Esophagus muscularis mucosa (tissue), 4 donors: ENCODE data around the gene NNAT. TPM values are rescaled to one million over a fixed set of nuclear protein-coding genes. Genes with fewer than 3 reads are reported as not detected.

Experiments used
- DNase-seq: peaks from one replicate; pipeline ENCODE4 v3.0.0-alpha.2; 2017; ENCODE audit errors: extremely low spot score
- H3K27ac ChIP-seq, 4 donors: fragments of 200-600 bp; sonication (generic); replicated peaks in 1 of 4; 1 replicate in 3 of 4; 2 replicates in 1 of 4; pipeline ENCODE4 v1.5.1; 2016 to 2019; ENCODE audit warnings: mild to moderate bottlenecking in 1 of 4
- H3K27me3 ChIP-seq, 4 donors: fragments of 200-600 bp; sonication (generic); one replicate each; pipeline versions ENCODE4 v1.5.1 to v1.6.0; 2016 to 2019
- H3K36me3 ChIP-seq, 4 donors: fragments of 200-600 bp; sonication (generic); one replicate each; pipeline ENCODE4 v1.5.1; 2016 to 2019
- H3K4me1 ChIP-seq, 4 donors: fragments of 200-600 bp; sonication (generic); one replicate each; pipeline ENCODE4 v1.5.1; 2016 to 2019
- H3K4me3 ChIP-seq, 4 donors: fragments of 200-600 bp; sonication (generic); 1 replicate in 2 of 4; 2 replicates in 2 of 4; pipeline ENCODE4 v1.5.1; 2016 to 2019; ENCODE audit warnings: mild to moderate bottlenecking in 4 of 4, moderate library complexity in 1 of 4
- H3K9me3 ChIP-seq, 4 donors: fragments of 200-600 bp; sonication (generic); 1 replicate in 3 of 4; 2 replicates in 1 of 4; pipeline ENCODE4 v1.5.1; 2016 to 2019
- EP300 ChIP-seq: sonication (generic); formaldehyde crosslinking; IDR thresholded peaks from one replicate; pipeline ENCODE4 v1.6.1; 2017; ENCODE audit warnings: antibody characterized with exemption
- POLR2A ChIP-seq: fragments of 450-650 bp; IDR thresholded peaks from one replicate; pipeline ENCODE4 v1.6.1; 2017; ENCODE audit warnings: antibody characterized with exemption, moderate library complexity, mild to moderate bottlenecking, low read depth
- POLR2AphosphoS5 ChIP-seq, 2 donors: sonication (generic); formaldehyde crosslinking; IDR thresholded peaks; one replicate each; pipeline ENCODE4 v1.6.1; 2017; ENCODE audit warnings: antibody characterized with exemption in 2 of 2
- WGBS: methylation state at CpG from one replicate; pipeline ENCODE4 v1.1.5; 2018; 5-methylcytosine and 5-hydroxymethylcytosine counted together
- intact Hi-C: fragments of 100-400 bp; cut with DNase I; formaldehyde crosslinking; loops from one replicate; pipeline ENCODE4 v1.15.1; 2023
- total RNA-seq, 4 donors: library from RNA; depleted of rRNA; stranded (reverse); fragments of >200 nt; gene quantifications; one replicate each; pipeline versions ENCODE4 v1.1.0 to v1.2.1, GENCODE V29; 2016
- TF ChIP-seq, protein P1 (sequence below), 3 experiments: fragments of 200-600 bp in 2 of 3; fragments of 450-650 bp in 1 of 3; sonication (generic) in 2 of 3; IDR thresholded peaks; one replicate each; pipeline ENCODE4 v1.5.1; 2017 to 2019; ENCODE audit warnings: antibody characterized with exemption in 3 of 3, mild to moderate bottlenecking in 2 of 3, moderate library complexity in 1 of 3

The NNAT gene
- total RNA-seq, 4 donors from 2014 or later: 2.6 to 14.1 (median 9.1) TPM

DNA sequence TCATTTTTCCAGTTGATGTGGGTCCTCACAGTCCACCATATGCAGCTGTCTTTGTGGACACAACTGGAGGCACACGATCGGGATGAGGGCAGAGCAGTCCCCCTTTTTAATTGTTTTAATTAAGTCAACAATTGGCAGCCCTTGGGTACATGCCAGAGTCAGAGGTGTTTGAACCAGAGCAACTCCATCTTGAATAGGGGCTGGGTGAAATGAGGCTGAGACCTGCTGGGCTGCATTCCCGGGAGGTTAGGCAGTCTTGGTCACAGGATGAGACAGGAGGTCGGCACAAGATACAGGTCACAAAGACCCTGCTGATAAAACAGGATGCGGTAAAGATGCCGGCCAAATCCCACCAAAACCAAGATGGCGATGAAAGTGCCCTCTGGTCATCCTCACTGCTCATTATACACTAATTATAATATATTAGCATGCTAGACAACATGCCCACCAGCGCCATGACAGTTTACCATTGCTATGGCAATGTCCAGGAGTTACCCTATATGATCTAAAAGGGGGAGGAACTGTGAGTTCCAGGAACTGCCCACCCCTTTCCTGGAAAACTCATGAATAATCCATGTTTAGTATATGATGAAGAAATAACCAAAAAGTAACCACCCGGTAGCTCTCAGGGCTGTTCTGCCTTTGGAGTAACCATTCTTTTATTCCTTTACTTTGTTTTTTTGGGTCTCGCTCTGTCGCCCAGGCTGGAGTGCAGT is 38.4 kb downstream of the NNAT start:
- Histone ChIP-seq H3K9me3 (no peaks in the 10 kb centered on the region), H3K4me3 (no peak overlapping the region), H3K27me3 (peaks cover 0 to 34% (median 2%) of the 10 kb centered on the region in 4 donors), H3K36me3 (no peaks in the 10 kb centered on the region), H3K27ac (no peak overlapping the region), H3K4me1 (peaks cover 0 to 5% (median 5%) of the 10 kb centered on the region in 4 donors)
- WGBS: 91% methylated on average over 11 of the region's 11 CpGs
- intact Hi-C loops: loop anchor here (5.0 kb wide), 1 partner anchor 433 kb away; no protein-coding TSS in a partner anchor
- TF ChIP-seq EP300 (no peak), POLR2AphosphoS5 (IDR thresholded peaks at IDR 0.05) (no peak), POLR2A (no peak)
- TF ChIP-seq, protein P1, sequence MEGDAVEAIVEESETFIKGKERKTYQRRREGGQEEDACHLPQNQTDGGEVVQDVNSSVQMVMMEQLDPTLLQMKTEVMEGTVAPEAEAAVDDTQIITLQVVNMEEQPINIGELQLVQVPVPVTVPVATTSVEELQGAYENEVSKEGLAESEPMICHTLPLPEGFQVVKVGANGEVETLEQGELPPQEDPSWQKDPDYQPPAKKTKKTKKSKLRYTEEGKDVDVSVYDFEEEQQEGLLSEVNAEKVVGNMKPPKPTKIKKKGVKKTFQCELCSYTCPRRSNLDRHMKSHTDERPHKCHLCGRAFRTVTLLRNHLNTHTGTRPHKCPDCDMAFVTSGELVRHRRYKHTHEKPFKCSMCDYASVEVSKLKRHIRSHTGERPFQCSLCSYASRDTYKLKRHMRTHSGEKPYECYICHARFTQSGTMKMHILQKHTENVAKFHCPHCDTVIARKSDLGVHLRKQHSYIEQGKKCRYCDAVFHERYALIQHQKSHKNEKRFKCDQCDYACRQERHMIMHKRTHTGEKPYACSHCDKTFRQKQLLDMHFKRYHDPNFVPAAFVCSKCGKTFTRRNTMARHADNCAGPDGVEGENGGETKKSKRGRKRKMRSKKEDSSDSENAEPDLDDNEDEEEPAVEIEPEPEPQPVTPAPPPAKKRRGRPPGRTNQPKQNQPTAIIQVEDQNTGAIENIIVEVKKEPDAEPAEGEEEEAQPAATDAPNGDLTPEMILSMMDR (IDR thresholded peaks at IDR 0.05): no peak
- no peak for DNase-seq

DNA sequence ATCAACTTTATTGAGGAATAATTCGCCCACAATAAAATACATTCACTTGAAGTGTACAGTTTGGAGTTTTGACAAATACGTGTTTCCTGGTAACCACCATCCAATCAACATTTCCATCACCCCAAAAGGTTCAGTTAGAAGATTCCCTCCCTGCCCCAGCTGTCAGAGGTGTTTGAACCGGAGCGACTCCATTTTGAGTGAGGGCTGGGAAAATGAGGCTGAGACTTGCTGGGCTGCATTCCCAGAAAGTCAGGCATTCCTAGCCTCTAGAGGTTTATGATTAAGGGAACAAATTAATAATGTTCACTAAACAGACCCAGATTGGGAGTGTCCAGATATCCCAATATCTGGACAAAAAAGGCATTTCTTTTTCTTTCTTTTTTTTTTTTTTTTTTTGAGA is 39.6 kb downstream of the NNAT start:
- DNase-seq: no peak
- Histone ChIP-seq H3K36me3 (no peaks in the 10 kb centered on the region), H3K27me3 (peaks cover 0 to 45% (median 5%) of the 10 kb centered on the region in 4 donors), H3K27ac (no peak overlapping the region), H3K4me1 (peaks cover 0 to 8% (median 8%) of the 10 kb centered on the region in 4 donors), H3K4me3 (no peak overlapping the region), H3K9me3 (no peaks in the 10 kb centered on the region)
- 67% methylated on average over 4 of the region's 4 CpGs for WGBS
- intact Hi-C loops: loop anchor here (5.0 kb wide), 1 partner anchor 432 kb away; no protein-coding TSS in a partner anchor
- TF ChIP-seq, protein P1 (IDR thresholded peaks at IDR 0.05): no peak
- TF ChIP-seq EP300: no peak

DNA sequence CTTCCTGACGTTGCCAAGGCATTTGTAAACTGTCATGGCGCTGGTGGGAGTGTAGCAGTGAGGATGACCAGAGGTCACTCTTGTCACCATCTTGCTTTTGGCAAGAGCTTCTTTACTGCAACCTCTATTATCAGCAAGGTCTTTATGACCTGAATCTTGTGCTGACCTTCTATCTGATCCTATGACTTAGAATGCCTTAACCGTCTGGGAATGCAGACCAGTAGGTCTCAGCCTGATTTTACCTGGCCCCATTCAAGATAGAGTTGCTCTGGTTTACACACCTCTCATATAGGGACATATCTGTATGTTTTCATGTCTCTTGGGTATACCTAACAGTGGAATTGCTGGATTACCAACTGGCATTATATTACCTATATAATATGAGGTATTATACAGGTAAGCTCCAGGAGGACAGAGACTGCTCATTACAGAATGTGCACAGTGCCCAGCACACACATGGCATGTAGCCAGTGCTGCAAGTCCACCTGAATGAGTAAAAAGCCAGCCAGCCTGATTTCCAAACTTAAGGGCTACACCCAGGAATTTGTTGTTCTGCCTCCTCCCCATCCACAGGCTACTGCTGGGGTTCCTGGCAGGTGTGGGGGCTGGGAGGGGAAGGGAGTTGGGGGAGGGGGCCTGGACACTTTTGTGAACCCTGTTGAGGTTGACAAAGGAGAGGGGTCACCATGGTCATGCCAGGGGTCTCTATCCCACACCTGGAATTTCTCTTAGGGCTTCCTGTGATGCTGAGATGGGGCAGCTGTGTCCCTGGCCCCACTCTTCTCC is 41.8 kb downstream of the NNAT start:
- Histone ChIP-seq H3K9me3 (no peaks in the 10 kb centered on the region), H3K36me3 (no peaks in the 10 kb centered on the region), H3K27ac (no peak overlapping the region), H3K4me1 (peaks cover 0 to 15% (median 13%) of the 10 kb centered on the region in 4 donors), H3K4me3 (no peak overlapping the region), H3K27me3 (peaks cover 0 to 54% (median 9%) of the 10 kb centered on the region in 4 donors)
- 69% methylated on average over 3 of the region's 3 CpGs for WGBS
- DNase-seq: peak; percentile 37
- intact Hi-C loops: loop anchor here (5.0 kb wide), 1 partner anchor 429 kb away; no protein-coding TSS in a partner anchor
- TF ChIP-seq, protein P1 (IDR thresholded peaks at IDR 0.05): no peak
- TF ChIP-seq EP300: no peak
- TF ChIP-seq POLR2AphosphoS5 (IDR thresholded peaks at IDR 0.05): no peak
- TF ChIP-seq POLR2A: no peak

DNA sequence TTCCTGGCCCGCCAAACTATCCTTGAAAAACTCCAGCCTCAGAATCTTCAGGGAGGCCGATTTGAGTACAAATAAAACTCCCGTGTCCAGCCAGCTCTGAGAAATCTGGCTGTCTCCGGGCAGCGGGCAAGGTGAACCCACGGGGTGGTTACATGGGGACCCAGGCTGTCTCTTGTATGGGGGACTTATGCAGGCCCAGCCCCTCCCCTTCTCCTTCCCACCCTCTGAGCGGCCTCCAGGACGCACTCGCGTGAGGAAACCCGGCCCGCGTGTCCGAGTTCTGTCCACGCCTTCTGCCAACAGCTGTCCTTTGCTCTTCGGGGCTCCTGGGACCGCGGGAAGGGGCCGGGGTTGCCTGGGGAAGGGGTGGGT is 43.0 kb downstream of the NNAT start:
- WGBS: 37% methylated on average over 4 of the region's 19 CpGs
- Histone ChIP-seq H3K36me3 (no peaks in the 10 kb centered on the region), H3K27me3 (peaks cover 0 to 54% (median 11%) of the 10 kb centered on the region in 4 donors), H3K4me1 (peaks cover 0 to 16% (median 13%) of the 10 kb centered on the region in 4 donors), H3K9me3 (no peaks in the 10 kb centered on the region), H3K27ac (no peak overlapping the region), H3K4me3 (peak overlapping the region in 1 of 4 donors; percentile 2)
- intact Hi-C loops: loop anchor here (2.0 to 5.0 kb wide), 2 partner anchors 428 to 659 kb away; no protein-coding TSS in a partner anchor
- no peak for TF ChIP-seq EP300
- no peak for TF ChIP-seq POLR2AphosphoS5 (IDR thresholded peaks at IDR 0.05)
- TF ChIP-seq, protein P1 (IDR thresholded peaks at IDR 0.05): no peak
- no peak for TF ChIP-seq POLR2A
- DNase-seq: peak; percentile 39
